Endothelial cell of umbilical vein (primary cell): ENCODE measurements around the gene CPNE9. TPM values are rescaled to one million over a fixed set of nuclear protein-coding genes. Genes with fewer than 3 reads are reported as not detected.

Experiments
- BruUV-seq: library from RNA; stranded (reverse); fragments of 400-500 nt; replicated peaks from 2 replicates; lab custom pipeline; 2021; lab: Mats Ljungman, UMichigan
- CTCF ChIA-PET: fragments of 300-600, 350-600 bp; sonication (Branson Sonifier 250); formaldehyde crosslinking; loops from one replicate; lab custom pipeline; 2021; ENCODE audit warnings: antibody characterized with exemption, inconsistent platforms; lab: Charles Lee
- POLR2A ChIA-PET: fragments of 300-600, 350-600 bp; sonication (Branson Sonifier 250); formaldehyde crosslinking; loops from one replicate; lab custom pipeline; 2021; ENCODE audit warnings: antibody characterized with exemption, inconsistent platforms; lab: Charles Lee
- DNase-seq: peaks from one replicate; pipeline ENCODE4 v3.0.0-alpha.2; 2011; ENCODE audit warnings: low read depth, low spot score
- FAIRE-seq: peaks from 2 replicates; lab custom pipeline; 2011; peaks lifted over from hg19 to GRCh38; lab: Jason Lieb, UNC
- H2AFZ ChIP-seq: 2 replicates; pipeline ENCODE4 v1.6.0; 2012; ENCODE audit warnings: low read depth, low read length, control low read depth, inconsistent platforms
- H3K27ac ChIP-seq: 2 replicates; pipeline ENCODE4 v1.5.1; 2011; ENCODE audit warnings: low read depth, mild to moderate bottlenecking, control low read depth, low read length, moderate library complexity; ENCODE audit not compliant: insufficient read depth
- H3K27me3 ChIP-seq, 2 experiments: 2 replicates each; pipeline versions ENCODE4 v1.6.0 to v1.6.1; 2011; ENCODE audit warnings: low read length in 2 of 2, mixed read lengths in 1 of 2; ENCODE audit not compliant: control insufficient read depth in 2 of 2, insufficient read depth in 2 of 2
- H3K36me3 ChIP-seq, 2 experiments: 2 replicates in 1 of 2; 3 replicates in 1 of 2; pipeline ENCODE4 v1.5.1; 2011; ENCODE audit warnings: low read length in 2 of 2, mild to moderate bottlenecking in 1 of 2, moderate library complexity in 1 of 2; ENCODE audit not compliant: control insufficient read depth in 2 of 2, insufficient read depth in 2 of 2; ENCODE audit errors: extremely low read depth in 1 of 2
- H3K4me1 ChIP-seq: 3 replicates; pipeline ENCODE4 v1.5.1; 2011; ENCODE audit warnings: mild to moderate bottlenecking, low read length; ENCODE audit not compliant: control insufficient read depth, insufficient read depth; ENCODE audit errors: extremely low read depth
- H3K4me2 ChIP-seq: 2 replicates; pipeline ENCODE4 v1.6.1; 2011; ENCODE audit warnings: low read length, control low read depth, mixed read lengths; ENCODE audit not compliant: insufficient read depth
- H3K4me3 ChIP-seq, 3 experiments: fragments of 200-600 bp in 1 of 3; sonication (generic), shearing (Covaris generic) in 1 of 3; replicated peaks in 1 of 3; 2 replicates each; pipeline ENCODE4 v1.5.1; 2011 to 2016; ENCODE audit warnings: control low read depth in 3 of 3, low read length in 3 of 3, mild to moderate bottlenecking in 2 of 3, inconsistent platforms in 1 of 3, low read depth in 1 of 3, moderate library complexity in 1 of 3; ENCODE audit not compliant: insufficient read depth in 1 of 3
- H3K79me2 ChIP-seq: 2 replicates; pipeline ENCODE4 v1.6.0; 2012; ENCODE audit warnings: low read length, inconsistent platforms; ENCODE audit not compliant: control insufficient read depth, insufficient read depth
- H3K9ac ChIP-seq: replicated peaks from 2 replicates; pipeline ENCODE3; 2011; ENCODE audit warnings: low read length, control low read depth; ENCODE audit not compliant: insufficient read depth; ENCODE audit errors: extremely low read depth
- H3K9me1 ChIP-seq: replicated peaks from 3 replicates; pipeline ENCODE4 v1.6.0; 2011; ENCODE audit warnings: mild to moderate bottlenecking, low read length; ENCODE audit not compliant: control insufficient read depth, insufficient read depth; ENCODE audit errors: extremely low read depth
- H3K9me3 ChIP-seq: replicated peaks from 2 replicates; pipeline ENCODE4 v1.5.1; 2012; ENCODE audit warnings: low read length, inconsistent platforms; ENCODE audit not compliant: control insufficient read depth, insufficient read depth
- H4K20me1 ChIP-seq: replicated peaks from 2 replicates; pipeline ENCODE3; 2011; ENCODE audit warnings: mild to moderate bottlenecking, low read length; ENCODE audit not compliant: control insufficient read depth, insufficient read depth; ENCODE audit errors: extremely low read depth
- EZH2 ChIP-seq: IDR thresholded peaks from 2 replicates; pipeline ENCODE4 v1.6.1; 2012; ENCODE audit warnings: borderline replicate concordance, low read depth, mild to moderate bottlenecking, moderate library complexity, low read length, inconsistent platforms; ENCODE audit not compliant: severe bottlenecking
- FOS ChIP-seq: IDR thresholded peaks from 2 replicates; pipeline ENCODE4 v1.6.1; 2011; ENCODE audit warnings: mild to moderate bottlenecking, low read length, moderate library complexity, borderline replicate concordance; ENCODE audit not compliant: insufficient read depth
- GATA2 ChIP-seq: IDR thresholded peaks from 2 replicates; pipeline ENCODE4 v1.7.0; 2011; ENCODE audit warnings: low read depth, mild to moderate bottlenecking, moderate library complexity, mixed read lengths, low read length; ENCODE audit not compliant: insufficient read length, insufficient read depth
- JUN ChIP-seq: IDR thresholded peaks from 2 replicates; pipeline ENCODE4 v1.6.1; 2011; ENCODE audit warnings: borderline replicate concordance, low read depth; ENCODE audit not compliant: insufficient read length, insufficient read depth
- MYC ChIP-seq: IDR thresholded peaks from one replicate; pipeline ENCODE4 v1.6.1; 2011; ENCODE audit warnings: mild to moderate bottlenecking, low read depth, low read length
- POLR2A ChIP-seq: IDR thresholded peaks from 2 replicates; pipeline ENCODE4 v1.6.1; 2012; ENCODE audit warnings: low read depth, mild to moderate bottlenecking, control low read depth, low read length
- POLR2AphosphoS5 ChIP-seq: IDR thresholded peaks from 2 replicates; pipeline ENCODE4 v1.6.1; 2012; ENCODE audit warnings: low read depth, mild to moderate bottlenecking, control low read depth, low read length, moderate library complexity; ENCODE audit not compliant: insufficient read depth
- dilution Hi-C: fragments of 300-500 bp; cut with MboI; formaldehyde crosslinking; loops from one replicate; pipeline ENCODE4 v1.15.0; 2019; ENCODE audit warnings: low sequenced_read_pairs; ENCODE audit not compliant: extremely low pct_ligation_motif_present
- intact Hi-C: fragments of 100-400 bp; cut with micrococcal nuclease; formaldehyde crosslinking; loops from one replicate; pipeline ENCODE4 v1.10.0; 2022
- polyA plus RNA-seq, 4 experiments: library from polyadenylated mRNA; depleted of rRNA in 3 of 4; stranded (reverse) in 3 of 4; unstranded in 1 of 4; fragments of >200 nt; gene quantifications; 2 replicates each; pipeline versions ENCODE4 v1.2.1 to v1.2.3, GENCODE V29; 2011 to 2012; ENCODE audit warnings: missing spikeins in 1 of 4
- total RNA-seq: library from RNA; stranded (reverse); gene quantifications from 2 replicates; pipeline ENCODE4 v1.2.3, GENCODE V29; 2021
- TF ChIP-seq, protein P1 (sequence below), 2 donors: IDR thresholded peaks; 1 replicate in 1 of 2; 2 replicates in 1 of 2; pipeline ENCODE4 v1.5.1; 2011; ENCODE audit warnings: low read length in 2 of 2, mild to moderate bottlenecking in 2 of 2, moderate library complexity in 2 of 2, control low read depth in 1 of 2, inconsistent platforms in 1 of 2, low read depth in 1 of 2; ENCODE audit not compliant: insufficient read depth in 1 of 2; ENCODE audit errors: extremely low read depth in 1 of 2
- TF ChIP-seq, protein P2 (sequence below): IDR thresholded peaks from 2 replicates; pipeline ENCODE4 v1.6.1; 2011; ENCODE audit not compliant: insufficient read depth, insufficient read length

CPNE9 gene
- total and polyA plus RNA-seq, 2 donors (not counting 3 experiments of a cell fraction or from before 2014, with no cell fraction given): not detected

DNA sequence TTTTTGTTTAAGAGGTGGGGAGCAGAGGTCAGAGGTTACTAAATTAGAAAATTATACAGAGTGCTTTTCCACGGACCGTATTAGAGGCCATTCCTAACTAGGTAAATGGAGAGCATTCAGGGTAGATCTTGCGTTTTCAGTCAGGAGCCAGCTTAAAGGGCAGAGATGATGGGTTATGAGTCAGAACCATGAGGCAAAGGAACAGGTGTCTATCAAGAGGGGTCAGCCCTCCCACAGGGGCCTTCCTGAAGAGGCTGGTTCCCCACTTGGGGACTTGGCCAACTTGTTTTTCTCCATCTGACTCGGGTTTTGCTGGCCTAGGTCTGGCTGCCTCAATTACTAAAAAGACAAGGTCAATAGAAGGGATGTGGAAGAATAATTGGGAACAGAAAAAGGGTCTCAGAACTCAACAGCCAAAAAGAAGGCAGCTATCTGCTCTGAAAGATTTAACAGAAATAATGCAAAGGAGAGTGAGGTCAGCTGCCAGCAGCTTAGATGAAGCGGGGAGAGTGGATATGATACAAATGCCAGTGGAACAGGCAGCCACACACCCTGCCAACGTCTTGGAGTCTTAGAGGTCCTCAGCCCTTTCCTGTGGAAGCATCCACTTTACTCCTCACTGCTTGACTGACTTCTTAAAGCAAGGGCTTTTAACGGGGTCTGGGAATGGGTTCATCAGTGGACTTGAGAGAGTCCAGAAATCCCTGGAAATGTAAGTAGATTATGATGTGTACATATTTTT lies 36.8 kb upstream of the CPNE9 start:
- Histone ChIP-seq H3K27me3 (no peaks in the 10 kb centered on the region), H2AFZ (no peak overlapping the region), H3K4me1 (peaks cover 7% of the 10 kb centered on the region), H3K4me2 (no peak overlapping the region), H3K27ac (no peak overlapping the region), H3K9ac (no peak overlapping the region), H3K79me2 (no peaks in the 10 kb centered on the region), H4K20me1 (no peaks in the 10 kb centered on the region), H3K36me3 (peaks cover 19% of the 10 kb centered on the region in 2 experiments), H3K9me3 (no peaks in the 10 kb centered on the region), H3K9me1 (no peaks in the 10 kb centered on the region), H3K4me3 (no peak overlapping the region)
- BruUV-seq: no TSS peak
- no peak for DNase-seq
- no peak for FAIRE-seq
- ChIA-PET POLR2A (no interaction called here), CTCF (no interaction called here)
- intact Hi-C loops: no loop called here
- TF ChIP-seq POLR2AphosphoS5 (no peak), FOS (no peak), GATA2 (no peak), EZH2 (no peak), MYC (no peak)
- dilution Hi-C loops: no loop called here

DNA sequence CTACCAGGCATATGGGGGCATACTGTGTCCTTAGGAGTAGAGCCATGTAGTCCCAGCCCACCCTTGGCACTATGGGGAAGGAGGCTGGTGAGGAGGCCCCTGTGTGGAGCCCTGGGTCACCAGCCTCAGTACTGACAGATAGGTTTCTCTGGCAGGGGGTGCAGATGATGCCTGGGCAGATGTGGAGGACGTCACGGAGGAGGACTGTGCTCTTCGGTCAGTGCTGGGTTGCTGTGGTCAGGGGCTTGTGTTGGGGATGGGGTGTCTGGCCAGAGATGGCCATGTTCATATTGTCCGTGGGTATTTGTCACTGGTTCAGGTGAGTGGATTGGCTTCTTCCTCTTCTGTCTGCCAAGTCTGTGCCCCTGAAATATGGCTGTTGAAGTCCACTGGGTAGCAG lies 34.4 kb upstream of the CPNE9 start:
- H3K27me3 ChIP-seq: no peaks in the 10 kb centered on the region
- no peaks in the 10 kb centered on the region for H3K79me2 ChIP-seq
- no peak for TF ChIP-seq MYC
- TF ChIP-seq POLR2AphosphoS5: no peak
- TF ChIP-seq, protein P1, sequence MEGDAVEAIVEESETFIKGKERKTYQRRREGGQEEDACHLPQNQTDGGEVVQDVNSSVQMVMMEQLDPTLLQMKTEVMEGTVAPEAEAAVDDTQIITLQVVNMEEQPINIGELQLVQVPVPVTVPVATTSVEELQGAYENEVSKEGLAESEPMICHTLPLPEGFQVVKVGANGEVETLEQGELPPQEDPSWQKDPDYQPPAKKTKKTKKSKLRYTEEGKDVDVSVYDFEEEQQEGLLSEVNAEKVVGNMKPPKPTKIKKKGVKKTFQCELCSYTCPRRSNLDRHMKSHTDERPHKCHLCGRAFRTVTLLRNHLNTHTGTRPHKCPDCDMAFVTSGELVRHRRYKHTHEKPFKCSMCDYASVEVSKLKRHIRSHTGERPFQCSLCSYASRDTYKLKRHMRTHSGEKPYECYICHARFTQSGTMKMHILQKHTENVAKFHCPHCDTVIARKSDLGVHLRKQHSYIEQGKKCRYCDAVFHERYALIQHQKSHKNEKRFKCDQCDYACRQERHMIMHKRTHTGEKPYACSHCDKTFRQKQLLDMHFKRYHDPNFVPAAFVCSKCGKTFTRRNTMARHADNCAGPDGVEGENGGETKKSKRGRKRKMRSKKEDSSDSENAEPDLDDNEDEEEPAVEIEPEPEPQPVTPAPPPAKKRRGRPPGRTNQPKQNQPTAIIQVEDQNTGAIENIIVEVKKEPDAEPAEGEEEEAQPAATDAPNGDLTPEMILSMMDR (IDR thresholded peaks at IDR 0.05; ENCODE audit: extremely low read depth in 1 of 2, insufficient read depth in 1 of 2, low read depth in 1 of 2, low read length in 2 of 2): no peak
- no peak for TF ChIP-seq JUN
- no peak for TF ChIP-seq GATA2
- no peak for TF ChIP-seq EZH2
- TF ChIP-seq, protein P2, sequence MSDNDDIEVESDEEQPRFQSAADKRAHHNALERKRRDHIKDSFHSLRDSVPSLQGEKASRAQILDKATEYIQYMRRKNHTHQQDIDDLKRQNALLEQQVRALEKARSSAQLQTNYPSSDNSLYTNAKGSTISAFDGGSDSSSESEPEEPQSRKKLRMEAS: no peak
- no peak for TF ChIP-seq POLR2A
- no peak for TF ChIP-seq FOS
- no peak overlapping the region for H3K9ac ChIP-seq
- no peak overlapping the region for H3K4me2 ChIP-seq
- FAIRE-seq (no peak), DNase-seq (no peak)
- no peak overlapping the region for H2AFZ ChIP-seq
- ChIA-PET CTCF (interaction anchor here (0.7 to 1.5 kb wide), 3 partner anchors 13 to 316 kb away, joined by 3 to 4 read pairs (median 3); no protein-coding TSS in a partner anchor), POLR2A (no interaction called here)
- no peak overlapping the region for H3K27ac ChIP-seq
- dilution Hi-C loops (no loop called here), intact Hi-C loops (no loop called here)
- H3K9me3 ChIP-seq: no peaks in the 10 kb centered on the region
- H4K20me1 ChIP-seq: no peaks in the 10 kb centered on the region
- no peak overlapping the region for H3K4me3 ChIP-seq
- no TSS peak for BruUV-seq
- no peaks in the 10 kb centered on the region for H3K9me1 ChIP-seq
- peaks cover 7% of the 10 kb centered on the region for H3K4me1 ChIP-seq
- H3K36me3 ChIP-seq: peaks cover 23 to 30% of the 10 kb centered on the region in 2 experiments
